ENCODE data around the gene PIERCE2. TPM values are rescaled to one million over a fixed set of nuclear protein-coding genes. Genes with fewer than 3 reads are reported as not detected.

The PIERCE2 gene
- total RNA-seq, 1 experiment from 2014 or later = 0.44 TPM

GRCh38 chr15:55403531-55403930 is 4.8 kb upstream of the PIERCE2 start:
- no peak overlapping the region for H2BK15ac ChIP-seq (ENCODE audit: low read depth, low read length)
- H2BK12ac ChIP-seq (ENCODE audit: insufficient read length, low read depth, low read length) = no peak overlapping the region
- no peak overlapping the region for H3K18ac ChIP-seq (ENCODE audit: insufficient read length, low read depth, low read length)
- no peak overlapping the region for H2BK120ac ChIP-seq (ENCODE audit: low read depth, low read length, poor library complexity, severe bottlenecking)
- no peak overlapping the region for H3K23ac ChIP-seq (ENCODE audit: insufficient read length, low read depth, low read length)
- no peak overlapping the region for H4K8ac ChIP-seq (replicated peaks; ENCODE audit: insufficient read length, low read depth, low read length)
- H2AK5ac ChIP-seq (ENCODE audit: insufficient read length, low read length) = no peak overlapping the region
- Mint-ChIP-seq H3K9me3 (peaks cover 0 to 3% of the 10 kb centered on the region in 2 experiments; a peak in 1 of 5 replicates), H3K27me3 (ENCODE audit: low read depth) (no peaks in the 10 kb centered on the region; the same call in 1 of the 2 replicates), H3K4me3 (no peak overlapping the region), H3K4me1 (peaks cover 4% of the 10 kb centered on the region in 2 experiments), H3K36me3 (ENCODE audit: insufficient read depth in 1 of 3, low read depth in 3 of 3) (no peaks in the 10 kb centered on the region), H3K27ac (no peak overlapping the region)
- H3K4me2 ChIP-seq (ENCODE audit: insufficient read depth, insufficient read length, low read length) = no peak overlapping the region
- H3K4me1 ChIP-seq (ENCODE audit: insufficient read depth, low read length) = no peaks in the 10 kb centered on the region
- no peak overlapping the region for H3T11ph ChIP-seq (ENCODE audit: low read length)
- H4K5ac ChIP-seq (ENCODE audit: insufficient read length, low read depth, low read length) = no peak overlapping the region
- H3K79me1 ChIP-seq (ENCODE audit: insufficient read depth, low read depth, low read length, poor library complexity, severe bottlenecking) = no peaks in the 10 kb centered on the region
- TF ChIP-seq CTCF (conservative IDR thresholded peaks at IDR 0.05) = no peak
- no peak overlapping the region for H3K9ac ChIP-seq (ENCODE audit: extremely low read depth, insufficient read length, low read length)
- DNase-seq = no peak
- no peak overlapping the region for H3K4ac ChIP-seq (ENCODE audit: low read depth, low read length)
- H3K9me3 ChIP-seq (ENCODE audit: control insufficient read depth, low read depth, low read length) = no peaks in the 10 kb centered on the region
- no peak overlapping the region for H3K14ac ChIP-seq (ENCODE audit: insufficient read depth, low read length)
- H2BK5ac ChIP-seq (ENCODE audit: insufficient read length, low read length) = no peak overlapping the region
- no peak overlapping the region for H2AFZ ChIP-seq (ENCODE audit: low read length)
- no peak overlapping the region for H2BK20ac ChIP-seq (ENCODE audit: low read depth, low read length, poor library complexity, severe bottlenecking)
- H3K27ac ChIP-seq (ENCODE audit: insufficient read length, low read depth, low read length) = no peak overlapping the region
- no peaks in the 10 kb centered on the region for H3K79me2 ChIP-seq (ENCODE audit: insufficient read depth, low read length)
- H3K23me2 ChIP-seq (ENCODE audit: insufficient read length, low read depth, low read length, poor library complexity, severe bottlenecking) = peaks cover 3% of the 10 kb centered on the region
- no peaks in the 10 kb centered on the region for H3K27me3 ChIP-seq (ENCODE audit: insufficient read depth, low read length)
- H4K20me1 ChIP-seq (ENCODE audit: control insufficient read depth, insufficient read depth, insufficient read length) = no peaks in the 10 kb centered on the region
- H3K56ac ChIP-seq (ENCODE audit: insufficient read length, low read depth, low read length) = no peak overlapping the region
- H4K91ac ChIP-seq (ENCODE audit: insufficient read length, low read depth, low read length) = no peak overlapping the region
